Astrocyte of the spinal cord (primary cell): ENCODE data around the gene TBC1D22A.

Source experiments
- DNase-seq: peaks from one replicate; pipeline ENCODE4 v3.0.0; 2011; ENCODE audit warnings: low read depth, low spot score
- H3K4me3 ChIP-seq: 2 replicates; pipeline ENCODE4 v1.5.1; 2011; ENCODE audit warnings: low read depth, mild to moderate bottlenecking, low read length, moderate library complexity
- in situ Hi-C: cut with HindIII; loops from 2 replicates; pipeline ENCODE4 v1.10.0; 2017; ENCODE audit warnings: low sequenced_read_pairs
- TF ChIP-seq, protein P1 (sequence below): IDR thresholded peaks from 2 replicates; pipeline ENCODE4 v1.5.1; 2012; ENCODE audit warnings: low read depth, mild to moderate bottlenecking, low read length, inconsistent platforms

TBC1D22A gene

DNA sequence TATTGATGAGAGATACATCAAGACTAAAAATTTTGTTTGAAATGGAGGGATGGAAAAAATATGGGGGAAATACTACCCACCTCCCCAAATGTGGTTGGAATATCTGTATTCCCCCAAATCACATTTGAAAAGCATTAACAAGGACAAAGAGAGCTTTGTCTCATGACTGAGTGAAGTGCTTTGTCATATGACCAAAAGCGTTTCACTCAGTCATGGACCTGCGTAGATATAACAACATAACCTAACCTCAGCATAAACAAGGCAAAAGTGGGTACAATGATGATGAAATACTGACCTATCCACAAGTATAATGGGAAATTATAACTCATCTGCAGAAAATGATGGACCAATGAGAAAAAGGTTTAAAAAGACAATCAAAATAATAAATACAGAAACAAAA is 418.3 kb downstream of the TBC1D22A start:
- in situ Hi-C loops, result no loop called here
- no peak for DNase-seq
- no peak overlapping the region for H3K4me3 ChIP-seq
- TF ChIP-seq, protein P1, sequence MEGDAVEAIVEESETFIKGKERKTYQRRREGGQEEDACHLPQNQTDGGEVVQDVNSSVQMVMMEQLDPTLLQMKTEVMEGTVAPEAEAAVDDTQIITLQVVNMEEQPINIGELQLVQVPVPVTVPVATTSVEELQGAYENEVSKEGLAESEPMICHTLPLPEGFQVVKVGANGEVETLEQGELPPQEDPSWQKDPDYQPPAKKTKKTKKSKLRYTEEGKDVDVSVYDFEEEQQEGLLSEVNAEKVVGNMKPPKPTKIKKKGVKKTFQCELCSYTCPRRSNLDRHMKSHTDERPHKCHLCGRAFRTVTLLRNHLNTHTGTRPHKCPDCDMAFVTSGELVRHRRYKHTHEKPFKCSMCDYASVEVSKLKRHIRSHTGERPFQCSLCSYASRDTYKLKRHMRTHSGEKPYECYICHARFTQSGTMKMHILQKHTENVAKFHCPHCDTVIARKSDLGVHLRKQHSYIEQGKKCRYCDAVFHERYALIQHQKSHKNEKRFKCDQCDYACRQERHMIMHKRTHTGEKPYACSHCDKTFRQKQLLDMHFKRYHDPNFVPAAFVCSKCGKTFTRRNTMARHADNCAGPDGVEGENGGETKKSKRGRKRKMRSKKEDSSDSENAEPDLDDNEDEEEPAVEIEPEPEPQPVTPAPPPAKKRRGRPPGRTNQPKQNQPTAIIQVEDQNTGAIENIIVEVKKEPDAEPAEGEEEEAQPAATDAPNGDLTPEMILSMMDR, result no peak

DNA sequence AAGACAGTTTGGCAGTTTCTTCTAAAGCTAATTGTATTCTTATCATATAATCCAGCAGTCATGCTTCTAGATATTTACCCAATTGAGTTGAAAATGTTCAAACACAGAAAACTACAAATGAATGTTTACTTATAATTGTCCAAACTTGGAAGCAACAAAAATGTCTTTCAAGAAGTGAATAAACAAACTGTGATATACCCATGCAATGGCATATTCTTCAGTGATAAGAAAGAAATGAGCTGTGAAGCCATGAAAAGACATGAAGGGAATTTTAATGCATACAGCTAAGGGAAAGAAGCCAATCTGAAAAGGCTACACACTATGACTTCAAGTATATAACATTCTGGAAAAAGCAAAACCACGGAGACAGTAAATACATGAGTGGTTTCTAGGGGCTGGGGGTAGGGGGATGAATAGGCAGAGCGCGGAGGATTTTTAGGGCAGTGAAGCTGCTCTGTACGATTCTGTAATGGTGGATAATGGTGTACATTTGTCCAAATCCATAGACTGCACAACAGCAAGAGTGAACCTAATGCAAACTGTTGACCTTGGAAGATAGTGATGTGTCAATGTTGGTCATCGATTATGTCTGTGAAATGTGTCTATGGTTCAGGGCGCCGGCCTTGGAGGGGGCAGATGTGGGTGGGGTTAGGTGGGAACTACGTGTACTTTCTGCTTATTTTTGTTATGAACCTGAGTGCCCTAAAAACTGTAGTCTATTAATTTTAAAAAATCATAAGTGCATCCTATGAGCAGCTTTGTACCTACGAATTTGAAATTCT is 424.9 kb downstream of the TBC1D22A start:
- no peak for DNase-seq
- H3K4me3 ChIP-seq, result no peak overlapping the region
- TF ChIP-seq, protein P1, result no peak
- in situ Hi-C loops, result no loop called here

DNA sequence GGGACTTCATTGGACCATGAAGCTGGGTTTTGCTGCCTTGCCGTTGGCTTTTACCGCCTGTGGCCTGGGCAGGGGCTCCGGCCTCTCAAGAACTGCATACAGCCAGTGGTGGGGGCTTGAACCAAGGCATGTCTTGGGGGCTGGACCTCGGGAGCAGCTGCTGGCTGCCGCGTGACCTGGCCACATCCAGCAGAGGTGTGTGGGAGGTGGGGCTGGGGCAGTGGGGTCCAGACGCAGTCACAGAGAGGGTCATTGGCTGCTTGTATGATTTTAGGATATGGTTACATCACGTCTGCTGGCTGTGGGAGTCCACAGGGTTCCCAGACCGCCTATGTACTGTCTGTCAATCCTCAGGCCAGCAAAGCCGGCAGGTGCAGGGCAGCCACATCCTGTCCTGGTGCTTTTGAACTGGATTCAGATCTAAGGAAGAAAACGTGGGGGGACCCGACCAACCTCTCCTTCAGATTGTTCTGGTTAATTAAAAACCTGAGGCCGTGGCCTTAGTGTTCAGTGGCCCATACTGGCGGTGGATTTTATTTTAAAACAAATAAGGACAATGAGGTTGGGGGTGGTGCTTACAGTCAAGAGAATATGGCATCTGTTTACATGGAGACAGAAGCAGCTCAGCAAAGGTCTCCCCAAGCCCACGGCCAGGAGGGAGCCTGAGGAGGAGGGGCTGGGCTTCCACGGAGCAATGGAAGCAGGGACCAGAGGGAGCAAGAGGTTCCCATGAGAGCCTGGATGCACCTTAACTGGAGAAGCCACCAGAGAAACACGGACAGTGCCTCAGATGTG is 426.0 kb downstream of the TBC1D22A start:
- in situ Hi-C loops, result no loop called here
- DNase-seq, result no peak
- TF ChIP-seq, protein P1, result no peak
- no peak overlapping the region for H3K4me3 ChIP-seq

DNA sequence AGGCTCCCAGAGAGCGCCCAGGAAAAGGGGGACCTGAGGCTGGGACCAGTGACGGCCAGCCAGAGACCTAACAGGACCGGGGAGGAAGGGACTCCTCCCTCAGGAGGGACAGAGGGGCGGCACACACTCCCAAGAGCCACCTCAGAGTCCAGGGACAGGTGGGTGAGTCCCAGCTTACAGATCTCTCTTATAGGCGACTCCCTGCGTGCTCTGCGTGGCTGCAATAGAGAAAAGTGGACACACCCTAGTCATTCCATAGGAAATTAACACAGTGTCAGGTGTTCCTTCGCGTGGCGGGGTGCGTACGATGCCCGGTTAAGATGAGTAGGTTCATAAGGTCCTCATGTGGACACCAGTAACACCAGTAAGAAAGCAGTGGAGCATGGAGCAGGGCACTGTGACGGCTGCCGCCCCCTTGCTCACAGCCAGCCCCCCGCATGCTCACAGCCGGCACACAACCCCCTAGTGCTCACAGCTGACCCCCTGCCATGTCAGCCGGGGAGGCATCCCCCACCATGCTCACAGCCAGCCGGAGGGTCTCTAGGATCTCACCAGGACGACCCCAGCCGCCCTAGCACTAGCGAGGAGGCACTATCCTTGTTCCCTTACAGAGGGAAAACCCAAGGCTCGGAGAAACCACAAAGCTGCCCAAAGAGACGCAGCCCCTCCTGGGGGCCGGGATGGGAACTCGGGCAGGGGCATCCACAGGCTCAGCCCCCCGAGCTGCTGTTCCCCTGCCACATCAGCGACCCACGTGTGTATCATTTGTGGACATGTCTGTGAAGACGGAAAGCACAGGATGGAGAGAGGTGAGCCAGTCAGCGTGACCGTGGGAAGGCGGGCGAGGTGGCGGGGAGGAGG is 426.8 kb downstream of the TBC1D22A start:
- no peak for DNase-seq
- TF ChIP-seq, protein P1, result no peak
- in situ Hi-C loops, result no loop called here
- no peak overlapping the region for H3K4me3 ChIP-seq

DNA sequence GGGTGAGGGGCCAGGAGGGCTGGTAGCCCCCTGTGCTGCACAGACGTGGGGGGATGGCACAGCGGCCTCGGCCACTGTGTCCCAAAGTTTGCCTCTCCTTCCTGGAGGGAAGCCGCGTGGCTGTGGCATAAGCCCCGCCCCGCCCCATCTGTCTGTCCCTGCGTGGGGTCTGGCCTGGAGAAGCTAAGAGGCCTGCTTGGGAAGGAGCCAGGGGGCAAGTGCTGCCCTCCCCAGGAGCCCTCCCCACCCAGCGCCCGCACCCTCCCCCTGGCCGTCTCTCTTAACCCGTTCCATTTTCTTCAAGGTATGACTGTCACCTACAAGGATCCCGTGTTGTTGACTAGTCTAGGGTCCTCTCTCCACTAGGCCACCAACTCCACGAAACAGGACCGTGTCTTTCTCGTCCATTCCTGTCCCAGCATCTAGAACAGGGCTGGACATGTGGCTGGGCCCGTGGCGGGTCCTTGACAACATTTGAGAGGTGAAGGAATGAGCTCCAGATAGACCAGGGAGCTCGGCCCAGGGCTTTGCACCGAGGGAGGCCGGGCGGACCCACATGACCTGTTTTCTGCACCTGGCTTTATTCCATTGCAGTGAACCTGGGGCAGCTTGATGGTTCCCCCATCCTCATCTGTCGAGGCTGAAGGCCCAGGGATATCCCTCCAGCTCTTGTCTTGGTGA is 428.0 kb downstream of the TBC1D22A start:
- no peak overlapping the region for H3K4me3 ChIP-seq
- in situ Hi-C loops, result no loop called here
- DNase-seq, result no peak
- TF ChIP-seq, protein P1, result no peak
